T-helper 1 cell (primary cell): ENCODE results near the gene DYNLL1.
A peak's percentile ranks its signal among the peaks of the same experiment; 100 is the strongest.
"Not testable (repeated sequence)": the region's sequence is repeated elsewhere in the genome, so short reads cannot be mapped to it uniquely, and the experiment has no call there.

Source experiments
- DNase-seq, 5 donors: peaks; one replicate each; pipeline ENCODE4 v3.0.0-alpha.2; 2012 to 2020

DYNLL1 gene

GRCh38 chr12:120519324-120519723 is 23.4 kb downstream of the DYNLL1 start:
- DNase-seq: not testable (repeated sequence)

- no peak for DNase-seq
Measured at GRCh38 chr12:120522568-120522967, 26.7 kb downstream of the DYNLL1 start.

GRCh38 chr12:120528861-120529525 is 33.1 kb downstream of the DYNLL1 start, which contains the start of gene COQ5:
Gene COQ5, minus strand, starts transcription at chr12:120529158. Its CDS starts 17 bp downstream, at chr12:120529141.
- peak; percentile 53 to 84 (median 68) for DNase-seq

GRCh38 chr12:120529641-120530417 is 33.9 kb downstream of the DYNLL1 start:
- peak in 1 of 5 donors; percentile 17 for DNase-seq

GRCh38 chr12:120530418-120530761 is 34.5 kb downstream of the DYNLL1 start:
- not testable (repeated sequence) for DNase-seq

- DNase-seq: no peak
Measured at GRCh38 chr12:120532701-120533238, 36.9 kb downstream of the DYNLL1 start.

GRCh38 chr12:120534203-120534702 is 38.3 kb downstream of the DYNLL1 start, which contains the start of gene RNF10:
Gene RNF10, plus strand, starts transcription at chr12:120534356. Its CDS starts 456 bp downstream, at chr12:120534812.
- peak; percentile 56 to 89 (median 69) for DNase-seq

GRCh38 chr12:120534703-120535655 is 39.1 kb downstream of the DYNLL1 start:
- peak; percentile 19 to 60 (median 45) for DNase-seq

- DNase-seq: peak in 2 of 5 donors; percentile 37 to 44
Measured at GRCh38 chr12:120536064-120536791, 40.3 kb downstream of the DYNLL1 start.

- no peak for DNase-seq
Measured at GRCh38 chr12:120537856-120538220, 41.9 kb downstream of the DYNLL1 start.

- DNase-seq: no peak
Measured at GRCh38 chr12:120538281-120539156, 42.6 kb downstream of the DYNLL1 start.

GRCh38 chr12:120539303-120539702 is 43.4 kb downstream of the DYNLL1 start:
- DNase-seq: peak in 1 of 5 donors; percentile 28

- peak in 1 of 5 donors; percentile 33 for DNase-seq
Measured at GRCh38 chr12:120540445-120540844, 44.5 kb downstream of the DYNLL1 start.

- DNase-seq: no peak
Measured at GRCh38 chr12:120542166-120542565, 46.3 kb downstream of the DYNLL1 start.

- no peak for DNase-seq
Measured at GRCh38 chr12:120544691-120545090, 48.8 kb downstream of the DYNLL1 start.

- DNase-seq: no peak
Measured at GRCh38 chr12:120546050-120546386, 50.1 kb downstream of the DYNLL1 start.
